MM.1S (cell line): ENCODE measurements around the gene LCP2.

Experiments
- DNase-seq: peaks from one replicate; pipeline ENCODE4 v3.0.0-alpha.2; 2015
- H2AFZ ChIP-seq: fragments of 300-600 bp; sonication (generic); 2 replicates; pipeline ENCODE4 v1.6.0; 2016; ENCODE audit warnings: antibody characterized with exemption, low read length
- H3F3A ChIP-seq: fragments of 300-600 bp; sonication (generic); 2 replicates; pipeline ENCODE4 v1.6.1; 2016; ENCODE audit warnings: mild to moderate bottlenecking, antibody characterized with exemption, low read length, moderate library complexity, mixed read lengths; ENCODE audit not compliant: insufficient read depth
- H3K27ac ChIP-seq: fragments of 300-600 bp; sonication (generic); 2 replicates; pipeline ENCODE4 v1.5.1; 2016; ENCODE audit warnings: mild to moderate bottlenecking, low read length
- H3K27me3 ChIP-seq: fragments of 300-600 bp; sonication (generic); replicated peaks from 2 replicates; pipeline ENCODE4 v1.6.0; 2016; ENCODE audit warnings: low read length; ENCODE audit not compliant: insufficient read depth
- H3K36me3 ChIP-seq: fragments of 300-600 bp; sonication (generic); replicated peaks from 2 replicates; pipeline ENCODE4 v1.6.1; 2016; ENCODE audit warnings: mild to moderate bottlenecking, low read length, mixed read lengths; ENCODE audit not compliant: insufficient read depth
- H3K4me1 ChIP-seq: fragments of 300-600 bp; sonication (generic); 2 replicates; pipeline ENCODE4 v1.6.1; 2016; ENCODE audit warnings: low read length, mixed read lengths
- H3K4me2 ChIP-seq: fragments of 300-600 bp; sonication (generic); 2 replicates; pipeline ENCODE4 v1.6.0; 2016; ENCODE audit warnings: low read depth, low read length
- H3K4me3 ChIP-seq: fragments of 300-600 bp; sonication (generic); 2 replicates; pipeline ENCODE4 v1.5.1; 2016; ENCODE audit warnings: low read length, mixed read lengths
- H3K79me2 ChIP-seq: fragments of 300-600 bp; sonication (generic); 2 replicates; pipeline ENCODE4 v1.6.1; 2016; ENCODE audit warnings: mixed run types, low read length, mixed read lengths
- H3K9ac ChIP-seq: fragments of 300-600 bp; sonication (generic); 2 replicates; pipeline ENCODE4 v1.6.1; 2016; ENCODE audit warnings: low read length, mixed read lengths
- H3K9me2 ChIP-seq: fragments of 300-600 bp; sonication (generic); replicated peaks from 2 replicates; pipeline ENCODE4 v1.6.1; 2016; ENCODE audit warnings: mild to moderate bottlenecking, low read length, mixed read lengths; ENCODE audit not compliant: insufficient read depth
- H3K9me3 ChIP-seq: fragments of 300-600 bp; sonication (generic); replicated peaks from 2 replicates; pipeline ENCODE4 v1.6.1; 2016; ENCODE audit warnings: mild to moderate bottlenecking, low read length, mixed read lengths; ENCODE audit not compliant: insufficient read depth
- H4K20me1 ChIP-seq: fragments of 300-600 bp; sonication (generic); 2 replicates; pipeline ENCODE4 v1.6.1; 2016; ENCODE audit warnings: mild to moderate bottlenecking, low read length, moderate library complexity, mixed read lengths; ENCODE audit not compliant: insufficient read depth
- EZH2 ChIP-seq: fragments of 300-600 bp; sonication (generic); optimal IDR thresholded peaks from 2 replicates; pipeline ENCODE3; 2017; ENCODE audit warnings: low read depth, mild to moderate bottlenecking, antibody characterized with exemption, low read length, mixed read lengths
- EZH2phosphoT487 ChIP-seq: fragments of 300-600 bp; sonication (generic); IDR thresholded peaks from 2 replicates; pipeline ENCODE4 v1.6.1; 2018; ENCODE audit warnings: antibody characterized with exemption, low read length
- TF ChIP-seq, protein P1 (sequence below): fragments of 300-600 bp; sonication (generic); IDR thresholded peaks from 2 replicates; pipeline ENCODE4 v1.5.1; 2016; ENCODE audit warnings: antibody characterized with exemption, low read length, mixed read lengths

The LCP2 gene

DNA sequence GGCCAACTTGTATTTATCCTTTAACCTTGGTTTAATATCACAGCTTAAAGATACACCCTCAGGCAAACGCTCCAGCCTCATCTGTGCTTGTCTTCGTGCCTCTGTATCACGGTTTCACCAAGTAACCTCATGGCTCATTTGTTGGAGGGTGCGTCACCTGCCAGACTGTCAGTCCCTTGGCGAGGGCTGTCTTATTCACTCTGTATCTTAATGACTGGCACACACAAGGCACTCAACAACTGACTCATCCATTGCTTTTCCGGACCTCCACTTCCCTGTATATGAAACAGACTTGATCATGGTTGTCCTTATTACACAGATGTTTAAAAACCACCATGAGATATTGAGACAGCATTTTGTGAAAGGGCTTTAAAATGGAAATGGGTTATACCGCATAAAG lies 28.0 kb downstream of the LCP2 start:
- H3K9me3 ChIP-seq: no peaks in the 10 kb centered on the region
- H3K27ac ChIP-seq: no peak overlapping the region
- TF ChIP-seq, protein P1, sequence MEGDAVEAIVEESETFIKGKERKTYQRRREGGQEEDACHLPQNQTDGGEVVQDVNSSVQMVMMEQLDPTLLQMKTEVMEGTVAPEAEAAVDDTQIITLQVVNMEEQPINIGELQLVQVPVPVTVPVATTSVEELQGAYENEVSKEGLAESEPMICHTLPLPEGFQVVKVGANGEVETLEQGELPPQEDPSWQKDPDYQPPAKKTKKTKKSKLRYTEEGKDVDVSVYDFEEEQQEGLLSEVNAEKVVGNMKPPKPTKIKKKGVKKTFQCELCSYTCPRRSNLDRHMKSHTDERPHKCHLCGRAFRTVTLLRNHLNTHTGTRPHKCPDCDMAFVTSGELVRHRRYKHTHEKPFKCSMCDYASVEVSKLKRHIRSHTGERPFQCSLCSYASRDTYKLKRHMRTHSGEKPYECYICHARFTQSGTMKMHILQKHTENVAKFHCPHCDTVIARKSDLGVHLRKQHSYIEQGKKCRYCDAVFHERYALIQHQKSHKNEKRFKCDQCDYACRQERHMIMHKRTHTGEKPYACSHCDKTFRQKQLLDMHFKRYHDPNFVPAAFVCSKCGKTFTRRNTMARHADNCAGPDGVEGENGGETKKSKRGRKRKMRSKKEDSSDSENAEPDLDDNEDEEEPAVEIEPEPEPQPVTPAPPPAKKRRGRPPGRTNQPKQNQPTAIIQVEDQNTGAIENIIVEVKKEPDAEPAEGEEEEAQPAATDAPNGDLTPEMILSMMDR: no peak
- TF ChIP-seq EZH2 (no peak), EZH2phosphoT487 (no peak)
- no peaks in the 10 kb centered on the region for H3K27me3 ChIP-seq
- no peak overlapping the region for H3K4me2 ChIP-seq
- peaks cover 14% of the 10 kb centered on the region; the same call in 1 of the 2 replicates for H3K79me2 ChIP-seq
- no peak overlapping the region for H3K4me3 ChIP-seq
- H4K20me1 ChIP-seq: no peaks in the 10 kb centered on the region
- no peak overlapping the region for H3K9ac ChIP-seq
- H2AFZ ChIP-seq: no peak overlapping the region
- no peak for DNase-seq
- H3K36me3 ChIP-seq: no peaks in the 10 kb centered on the region; the same call in 1 of the 2 replicates
- H3K4me1 ChIP-seq: peaks cover 37% of the 10 kb centered on the region
- H3K9me2 ChIP-seq: no peaks in the 10 kb centered on the region
- peaks cover 12% of the 10 kb centered on the region for H3F3A ChIP-seq

DNA sequence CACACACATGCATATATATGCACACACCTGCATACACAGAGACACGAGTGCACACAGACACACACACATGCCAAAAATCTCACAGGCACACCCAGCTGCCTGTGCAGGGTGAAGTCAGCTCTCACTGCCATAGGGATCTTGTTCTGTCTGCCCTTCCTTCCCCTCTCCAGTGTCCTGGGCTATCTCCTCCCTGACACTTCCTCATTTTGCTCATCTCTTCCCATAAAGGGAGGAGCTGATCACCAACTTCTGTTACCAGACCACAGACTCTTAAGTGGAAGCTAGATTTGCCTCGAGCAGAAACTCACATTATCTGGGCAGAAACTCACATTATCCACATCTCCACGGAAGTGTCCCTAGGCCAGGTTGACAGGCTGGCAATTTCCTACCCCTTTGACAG lies 28.7 kb downstream of the LCP2 start:
- H3K36me3 ChIP-seq: no peaks in the 10 kb centered on the region; the same call in 1 of the 2 replicates
- H3K27ac ChIP-seq: no peak overlapping the region; the same call in 1 of the 2 replicates
- TF ChIP-seq, protein P1: no peak
- no peak for TF ChIP-seq EZH2
- TF ChIP-seq EZH2phosphoT487: no peak
- H3K9ac ChIP-seq: no peak overlapping the region
- H3K9me2 ChIP-seq: no peaks in the 10 kb centered on the region
- no peaks in the 10 kb centered on the region for H4K20me1 ChIP-seq
- peak overlapping the region; percentile 5; the same call in 1 of the 2 replicates for H3K4me2 ChIP-seq
- H3K27me3 ChIP-seq: no peaks in the 10 kb centered on the region
- H3K4me3 ChIP-seq: no peak overlapping the region
- H3F3A ChIP-seq: peaks cover 18% of the 10 kb centered on the region
- H2AFZ ChIP-seq: no peak overlapping the region
- H3K79me2 ChIP-seq: peaks cover 10% of the 10 kb centered on the region; the same call in 1 of the 2 replicates
- H3K4me1 ChIP-seq: peaks cover 38% of the 10 kb centered on the region
- DNase-seq: no peak
- H3K9me3 ChIP-seq: no peaks in the 10 kb centered on the region

DNA sequence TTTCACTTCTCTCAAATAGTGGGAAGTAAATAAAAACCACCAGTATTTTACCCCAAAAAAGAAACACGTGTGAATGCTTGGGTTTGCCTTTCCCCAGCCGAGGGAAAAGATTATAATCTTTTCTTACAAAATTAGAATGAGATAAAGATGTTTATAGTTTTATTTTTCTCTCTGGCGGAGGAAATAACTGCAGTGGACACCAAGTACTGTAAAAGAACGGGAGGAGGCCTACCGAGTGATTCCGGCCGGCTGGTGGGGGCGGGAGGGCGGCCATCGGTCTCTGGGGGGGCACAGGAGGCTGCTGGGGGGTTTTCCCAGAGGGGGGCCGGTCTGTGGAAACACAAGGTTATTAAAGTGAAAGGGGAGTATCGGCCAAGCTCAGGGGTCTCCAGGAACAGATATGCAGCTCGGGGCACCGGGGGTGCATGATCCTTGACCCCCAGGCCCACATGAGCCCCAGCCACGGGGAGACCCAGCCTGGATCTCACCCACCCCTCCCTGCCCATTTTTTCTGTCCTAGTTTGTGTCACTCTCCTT lies 29.4 kb downstream of the LCP2 start:
- H3K27me3 ChIP-seq: no peaks in the 10 kb centered on the region
- no peak overlapping the region for H3K4me3 ChIP-seq
- no peaks in the 10 kb centered on the region for H4K20me1 ChIP-seq
- H3F3A ChIP-seq: peaks cover 24% of the 10 kb centered on the region
- H3K9ac ChIP-seq: no peak overlapping the region
- TF ChIP-seq EZH2phosphoT487 (no peak), EZH2 (no peak)
- TF ChIP-seq, protein P1: no peak
- H3K27ac ChIP-seq: no peak overlapping the region; the same call in 1 of the 2 replicates
- no peaks in the 10 kb centered on the region for H3K9me3 ChIP-seq
- peak overlapping the region; percentile 5; the same call in 1 of the 2 replicates for H3K4me2 ChIP-seq
- no peak for DNase-seq
- peaks cover 7% of the 10 kb centered on the region; the same call in 1 of the 2 replicates for H3K79me2 ChIP-seq
- H3K4me1 ChIP-seq: peaks cover 45% of the 10 kb centered on the region
- no peak overlapping the region for H2AFZ ChIP-seq
- no peaks in the 10 kb centered on the region for H3K36me3 ChIP-seq
- no peaks in the 10 kb centered on the region for H3K9me2 ChIP-seq
